Endothelial cell of umbilical vein (primary cell): ENCODE data around the gene BNC2. TPM values are rescaled to one million over a fixed set of nuclear protein-coding genes. Genes with fewer than 3 reads are reported as not detected.

Experiments
- BruUV-seq: library from RNA; stranded (reverse); fragments of 400-500 nt; replicated peaks from 2 replicates; lab custom pipeline; 2021; lab: Mats Ljungman, UMichigan
- CTCF ChIA-PET: fragments of 300-600, 350-600 bp; sonication (Branson Sonifier 250); formaldehyde crosslinking; loops from one replicate; lab custom pipeline; 2021; ENCODE audit warnings: antibody characterized with exemption, inconsistent platforms; lab: Charles Lee
- POLR2A ChIA-PET: fragments of 300-600, 350-600 bp; sonication (Branson Sonifier 250); formaldehyde crosslinking; loops from one replicate; lab custom pipeline; 2021; ENCODE audit warnings: antibody characterized with exemption, inconsistent platforms; lab: Charles Lee
- DNase-seq: peaks from one replicate; pipeline ENCODE4 v3.0.0-alpha.2; 2011; ENCODE audit warnings: low read depth, low spot score
- FAIRE-seq: peaks from 2 replicates; lab custom pipeline; 2011; peaks lifted over from hg19 to GRCh38; lab: Jason Lieb, UNC
- H2AFZ ChIP-seq: 2 replicates; pipeline ENCODE4 v1.6.0; 2012; ENCODE audit warnings: low read depth, low read length, control low read depth, inconsistent platforms
- H3K27ac ChIP-seq: 2 replicates; pipeline ENCODE4 v1.5.1; 2011; ENCODE audit warnings: low read depth, mild to moderate bottlenecking, control low read depth, low read length, moderate library complexity; ENCODE audit not compliant: insufficient read depth
- H3K27me3 ChIP-seq, 2 experiments: 2 replicates each; pipeline versions ENCODE4 v1.6.0 to v1.6.1; 2011; ENCODE audit warnings: low read length in 2 of 2, mixed read lengths in 1 of 2; ENCODE audit not compliant: control insufficient read depth in 2 of 2, insufficient read depth in 2 of 2
- H3K36me3 ChIP-seq, 2 experiments: 2 replicates in 1 of 2; 3 replicates in 1 of 2; pipeline ENCODE4 v1.5.1; 2011; ENCODE audit warnings: low read length in 2 of 2, mild to moderate bottlenecking in 1 of 2, moderate library complexity in 1 of 2; ENCODE audit not compliant: control insufficient read depth in 2 of 2, insufficient read depth in 2 of 2; ENCODE audit errors: extremely low read depth in 1 of 2
- H3K4me1 ChIP-seq: 3 replicates; pipeline ENCODE4 v1.5.1; 2011; ENCODE audit warnings: mild to moderate bottlenecking, low read length; ENCODE audit not compliant: control insufficient read depth, insufficient read depth; ENCODE audit errors: extremely low read depth
- H3K4me2 ChIP-seq: 2 replicates; pipeline ENCODE4 v1.6.1; 2011; ENCODE audit warnings: low read length, control low read depth, mixed read lengths; ENCODE audit not compliant: insufficient read depth
- H3K4me3 ChIP-seq, 3 experiments: fragments of 200-600 bp in 1 of 3; sonication (generic), shearing (Covaris generic) in 1 of 3; replicated peaks in 1 of 3; 2 replicates each; pipeline ENCODE4 v1.5.1; 2011 to 2016; ENCODE audit warnings: control low read depth in 3 of 3, low read length in 3 of 3, mild to moderate bottlenecking in 2 of 3, inconsistent platforms in 1 of 3, low read depth in 1 of 3, moderate library complexity in 1 of 3; ENCODE audit not compliant: insufficient read depth in 1 of 3
- H3K79me2 ChIP-seq: 2 replicates; pipeline ENCODE4 v1.6.0; 2012; ENCODE audit warnings: low read length, inconsistent platforms; ENCODE audit not compliant: control insufficient read depth, insufficient read depth
- H3K9ac ChIP-seq: replicated peaks from 2 replicates; pipeline ENCODE3; 2011; ENCODE audit warnings: low read length, control low read depth; ENCODE audit not compliant: insufficient read depth; ENCODE audit errors: extremely low read depth
- H3K9me1 ChIP-seq: replicated peaks from 3 replicates; pipeline ENCODE4 v1.6.0; 2011; ENCODE audit warnings: mild to moderate bottlenecking, low read length; ENCODE audit not compliant: control insufficient read depth, insufficient read depth; ENCODE audit errors: extremely low read depth
- H3K9me3 ChIP-seq: replicated peaks from 2 replicates; pipeline ENCODE4 v1.5.1; 2012; ENCODE audit warnings: low read length, inconsistent platforms; ENCODE audit not compliant: control insufficient read depth, insufficient read depth
- H4K20me1 ChIP-seq: replicated peaks from 2 replicates; pipeline ENCODE3; 2011; ENCODE audit warnings: mild to moderate bottlenecking, low read length; ENCODE audit not compliant: control insufficient read depth, insufficient read depth; ENCODE audit errors: extremely low read depth
- CTCF ChIP-seq, 2 donors: IDR thresholded peaks; 1 replicate in 1 of 2; 2 replicates in 1 of 2; pipeline ENCODE4 v1.5.1; 2011; ENCODE audit warnings: low read length in 2 of 2, mild to moderate bottlenecking in 2 of 2, moderate library complexity in 2 of 2, control low read depth in 1 of 2, inconsistent platforms in 1 of 2, low read depth in 1 of 2; ENCODE audit not compliant: insufficient read depth in 1 of 2; ENCODE audit errors: extremely low read depth in 1 of 2
- EZH2 ChIP-seq: IDR thresholded peaks from 2 replicates; pipeline ENCODE4 v1.6.1; 2012; ENCODE audit warnings: borderline replicate concordance, low read depth, mild to moderate bottlenecking, moderate library complexity, low read length, inconsistent platforms; ENCODE audit not compliant: severe bottlenecking
- FOS ChIP-seq: IDR thresholded peaks from 2 replicates; pipeline ENCODE4 v1.6.1; 2011; ENCODE audit warnings: mild to moderate bottlenecking, low read length, moderate library complexity, borderline replicate concordance; ENCODE audit not compliant: insufficient read depth
- GATA2 ChIP-seq: IDR thresholded peaks from 2 replicates; pipeline ENCODE4 v1.7.0; 2011; ENCODE audit warnings: low read depth, mild to moderate bottlenecking, moderate library complexity, mixed read lengths, low read length; ENCODE audit not compliant: insufficient read length, insufficient read depth
- JUN ChIP-seq: IDR thresholded peaks from 2 replicates; pipeline ENCODE4 v1.6.1; 2011; ENCODE audit warnings: borderline replicate concordance, low read depth; ENCODE audit not compliant: insufficient read length, insufficient read depth
- MAX ChIP-seq: IDR thresholded peaks from 2 replicates; pipeline ENCODE4 v1.6.1; 2011; ENCODE audit not compliant: insufficient read depth, insufficient read length
- MYC ChIP-seq: IDR thresholded peaks from one replicate; pipeline ENCODE4 v1.6.1; 2011; ENCODE audit warnings: mild to moderate bottlenecking, low read depth, low read length
- POLR2A ChIP-seq: IDR thresholded peaks from 2 replicates; pipeline ENCODE4 v1.6.1; 2012; ENCODE audit warnings: low read depth, mild to moderate bottlenecking, control low read depth, low read length
- POLR2AphosphoS5 ChIP-seq: IDR thresholded peaks from 2 replicates; pipeline ENCODE4 v1.6.1; 2012; ENCODE audit warnings: low read depth, mild to moderate bottlenecking, control low read depth, low read length, moderate library complexity; ENCODE audit not compliant: insufficient read depth
- dilution Hi-C: fragments of 300-500 bp; cut with MboI; formaldehyde crosslinking; loops from one replicate; pipeline ENCODE4 v1.15.0; 2019; ENCODE audit warnings: low sequenced_read_pairs; ENCODE audit not compliant: extremely low pct_ligation_motif_present
- intact Hi-C: fragments of 100-400 bp; cut with micrococcal nuclease; formaldehyde crosslinking; loops from one replicate; pipeline ENCODE4 v1.10.0; 2022
- polyA plus RNA-seq, 4 experiments: library from polyadenylated mRNA; depleted of rRNA in 3 of 4; stranded (reverse) in 3 of 4; unstranded in 1 of 4; fragments of >200 nt; gene quantifications; 2 replicates each; pipeline versions ENCODE4 v1.2.1 to v1.2.3, GENCODE V29; 2011 to 2012; ENCODE audit warnings: missing spikeins in 1 of 4
- total RNA-seq: library from RNA; stranded (reverse); gene quantifications from 2 replicates; pipeline ENCODE4 v1.2.3, GENCODE V29; 2021

Gene BNC2
- total and polyA plus RNA-seq, 2 donors (not counting 3 experiments of a cell fraction or from before 2014, with no cell fraction given) = 12.1 to 34.3 TPM

GRCh38 chr9:16545639-16546038, 324.8 kb downstream of the BNC2 start:
- no peak overlapping the region for H3K4me2 ChIP-seq
- CTCF ChIA-PET = interaction anchor here (1.1 kb wide), 1 partner anchor 9 kb away, joined by 4 read pairs; no protein-coding TSS in a partner anchor
- peaks cover 0 to 2% of the 10 kb centered on the region in 2 experiments for H3K36me3 ChIP-seq
- H2AFZ ChIP-seq = no peak overlapping the region
- POLR2A ChIA-PET = no interaction called here
- intact Hi-C loops = no loop called here
- H3K9me1 ChIP-seq = peaks cover 4% of the 10 kb centered on the region
- BruUV-seq = no TSS peak
- no peak overlapping the region for H3K9ac ChIP-seq
- no peak for TF ChIP-seq FOS
- no peak for TF ChIP-seq POLR2AphosphoS5
- no peak for TF ChIP-seq MYC
- TF ChIP-seq POLR2A = no peak
- no peak for TF ChIP-seq GATA2
- no peak for TF ChIP-seq JUN
- TF ChIP-seq MAX = no peak
- no peak overlapping the region for H3K4me3 ChIP-seq
- DNase-seq = no peak
- H3K9me3 ChIP-seq = no peaks in the 10 kb centered on the region
- no peaks in the 10 kb centered on the region for H4K20me1 ChIP-seq
- H3K4me1 ChIP-seq = peaks cover 3% of the 10 kb centered on the region
- H3K79me2 ChIP-seq = no peaks in the 10 kb centered on the region
- no peak for FAIRE-seq
- H3K27me3 ChIP-seq = no peaks in the 10 kb centered on the region
- H3K27ac ChIP-seq = no peak overlapping the region
- dilution Hi-C loops = no loop called here

GRCh38 chr9:16544842-16545241, 325.6 kb downstream of the BNC2 start:
- no TSS peak for BruUV-seq
- Histone ChIP-seq H3K4me2 (no peak overlapping the region), H2AFZ (no peak overlapping the region), H3K9me1 (peaks cover 5% of the 10 kb centered on the region), H3K4me3 (no peak overlapping the region), H3K79me2 (no peaks in the 10 kb centered on the region), H3K36me3 (peaks cover 0 to 2% of the 10 kb centered on the region in 2 experiments), H3K4me1 (peaks cover 3% of the 10 kb centered on the region), H3K9me3 (no peaks in the 10 kb centered on the region), H3K27ac (no peak overlapping the region), H4K20me1 (no peaks in the 10 kb centered on the region), H3K9ac (no peak overlapping the region), H3K27me3 (no peaks in the 10 kb centered on the region)
- no peak for DNase-seq
- intact Hi-C loops (no loop called here), dilution Hi-C loops (no loop called here)
- CTCF ChIA-PET = interaction anchor here (1.1 kb wide), 1 partner anchor 8 kb away, joined by 4 read pairs; no protein-coding TSS in a partner anchor
- no peak for TF ChIP-seq POLR2AphosphoS5
- TF ChIP-seq FOS = no peak
- no peak for TF ChIP-seq MAX
- no peak for TF ChIP-seq CTCF (IDR thresholded peaks at IDR 0.05; ENCODE audit: extremely low read depth in 1 of 2, insufficient read depth in 1 of 2, low read depth in 1 of 2, low read length in 2 of 2)
- no peak for TF ChIP-seq POLR2A
- no peak for TF ChIP-seq JUN
- TF ChIP-seq GATA2 = no peak
- no peak for TF ChIP-seq MYC
- TF ChIP-seq EZH2 = no peak
- POLR2A ChIA-PET = no interaction called here
- FAIRE-seq = no peak
